HG03354 (cell line): ENCODE data around the gene REPIN1.

Source experiments
- ATAC-seq: cut with Tn5 transposase; IDR thresholded peaks from one replicate; pipeline ENCODE4 v1.9.1; 2021; ENCODE audit warnings: mild to moderate bottlenecking; ENCODE audit not compliant: unreplicated experiment, poor library complexity, severe bottlenecking

REPIN1 gene

GRCh38 chr7:150335774-150336112 is 32.9 kb upstream of the REPIN1 start:
- no peak for ATAC-seq

DNA sequence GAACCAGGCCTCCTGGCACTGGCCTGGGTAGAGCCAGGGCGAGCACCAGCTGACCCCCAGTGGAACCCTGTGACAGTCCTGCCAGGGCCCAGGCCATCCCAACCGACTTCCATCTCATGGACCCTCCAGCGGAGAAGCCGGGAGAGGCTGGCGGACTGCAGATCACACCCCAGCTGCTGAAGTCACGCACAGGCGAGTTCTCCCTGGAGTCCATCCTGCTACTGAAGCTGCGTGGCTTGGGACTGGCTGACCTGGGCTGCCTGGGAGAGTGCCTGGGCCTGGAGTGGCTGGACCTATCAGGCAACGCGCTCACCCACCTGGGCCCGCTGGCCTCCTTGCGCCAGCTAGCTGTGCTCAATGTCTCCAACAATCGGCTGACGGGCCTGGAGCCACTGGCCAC is 31.9 kb upstream of the REPIN1 start:
- ATAC-seq: no peak

- ATAC-seq: no peak
Observed at GRCh38 chr7:150337179-150337578, 31.4 kb upstream of the REPIN1 start.

- ATAC-seq: no peak
Observed at GRCh38 chr7:150337659-150338081, 31.0 kb upstream of the REPIN1 start.

GRCh38 chr7:150338166-150338829 is 30.3 kb upstream of the REPIN1 start:
- no peak for ATAC-seq

DNA sequence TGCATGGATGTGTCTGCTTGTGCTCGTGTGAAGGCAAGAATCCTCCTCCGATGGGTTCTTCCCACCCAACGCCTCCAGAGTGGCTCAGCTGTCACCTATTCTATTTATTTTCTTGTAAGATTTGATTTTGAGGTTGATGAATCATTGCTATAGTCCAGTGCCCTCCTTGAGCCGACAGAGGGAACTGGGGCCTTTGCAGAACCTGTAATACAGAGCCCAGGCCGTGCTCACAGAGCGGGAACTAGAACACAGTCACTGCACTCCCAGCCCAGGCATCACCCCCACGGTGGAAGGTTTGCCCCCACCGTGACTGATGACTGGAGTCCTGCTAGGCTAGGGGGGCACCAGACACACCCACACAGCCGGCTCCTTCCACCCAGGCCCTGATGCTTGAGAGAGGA is 29.2 kb upstream of the REPIN1 start:
- no peak for ATAC-seq

GRCh38 chr7:150340024-150340749 is 28.4 kb upstream of the REPIN1 start:
- ATAC-seq: no peak

DNA sequence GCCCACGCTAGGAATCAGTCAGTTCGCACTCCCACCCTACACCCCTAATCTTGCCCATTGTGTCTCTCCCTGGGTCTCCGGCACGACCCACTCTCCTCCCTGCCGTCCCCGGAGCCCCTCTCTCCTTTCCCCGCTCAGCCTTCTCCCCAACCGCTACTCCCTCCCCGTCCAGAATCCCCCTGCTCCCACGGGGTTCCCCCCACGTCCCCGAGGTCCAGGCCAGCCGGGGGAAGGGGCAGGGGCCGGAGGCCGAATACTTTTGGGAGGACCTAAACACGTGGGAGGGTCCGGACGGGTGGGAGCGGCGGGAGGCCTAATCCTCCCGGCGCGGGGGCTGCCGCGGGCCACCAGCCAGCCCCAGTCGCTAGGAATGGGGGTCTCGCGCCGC is 27.8 kb upstream of the REPIN1 start:
- ATAC-seq: no peak

DNA sequence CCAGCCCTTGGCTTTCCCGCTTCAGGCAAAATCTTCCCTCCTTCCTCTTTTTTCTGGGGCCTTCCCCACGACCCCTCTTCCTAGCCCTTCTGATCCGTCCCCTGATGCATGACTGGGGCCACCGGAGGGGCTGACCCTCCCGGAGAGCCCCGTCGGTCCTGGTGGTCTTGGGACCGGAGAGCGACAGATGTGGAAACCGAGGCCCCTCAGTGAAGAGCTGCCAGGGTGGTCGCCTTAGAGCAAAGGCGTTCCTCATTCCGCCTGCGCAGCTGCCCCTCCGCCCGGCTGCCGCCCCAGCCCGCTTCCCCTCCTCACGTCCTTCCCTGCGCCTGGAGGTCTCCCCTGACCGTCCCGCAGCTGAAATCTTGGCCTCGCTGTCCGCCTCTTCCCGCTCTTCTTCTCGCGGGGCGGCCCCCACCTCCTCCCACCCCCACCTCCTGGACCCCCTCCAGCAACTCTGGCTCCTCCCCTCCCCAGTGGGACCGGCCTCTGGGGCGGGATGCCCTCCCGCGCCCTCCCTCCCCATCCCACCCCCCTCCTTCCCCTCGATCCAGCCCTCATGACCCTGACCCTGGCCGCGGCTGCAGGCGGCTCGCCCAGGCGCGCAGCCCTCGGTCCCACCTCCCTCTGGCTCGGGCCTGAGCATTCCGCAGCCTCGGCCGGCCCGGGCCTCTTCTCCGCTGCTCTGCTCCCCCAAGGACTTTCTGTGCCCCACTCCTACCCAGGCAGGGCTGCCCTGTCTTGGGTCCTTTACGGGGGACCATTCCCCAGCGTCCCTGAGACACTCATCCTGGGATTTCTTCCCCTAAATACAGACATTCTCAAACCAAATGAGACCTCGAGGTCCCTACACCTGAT is 27.1 kb upstream of the REPIN1 start, which contains the start of gene RARRES2:
Gene RARRES2, minus strand, starts transcription at position 367 of the 858 bp plus-strand sequence. CDS start 1,020 bp downstream, outside the sequence.
- ATAC-seq: no peak

DNA sequence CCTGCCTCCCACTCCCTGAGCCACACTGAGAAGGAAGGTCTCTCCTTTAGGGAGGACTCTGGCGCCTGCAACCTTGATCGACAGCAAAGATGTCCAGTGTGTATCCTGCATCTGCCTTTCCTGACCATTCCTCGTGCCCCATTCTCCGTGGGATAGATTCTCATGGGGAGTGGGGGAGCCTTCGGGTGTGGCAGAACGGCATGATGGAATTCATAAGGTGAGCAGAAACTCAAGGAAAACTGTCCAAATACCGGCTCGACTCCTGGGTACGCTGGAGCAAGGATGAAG is 26.6 kb upstream of the REPIN1 start:
- ATAC-seq: no peak

DNA sequence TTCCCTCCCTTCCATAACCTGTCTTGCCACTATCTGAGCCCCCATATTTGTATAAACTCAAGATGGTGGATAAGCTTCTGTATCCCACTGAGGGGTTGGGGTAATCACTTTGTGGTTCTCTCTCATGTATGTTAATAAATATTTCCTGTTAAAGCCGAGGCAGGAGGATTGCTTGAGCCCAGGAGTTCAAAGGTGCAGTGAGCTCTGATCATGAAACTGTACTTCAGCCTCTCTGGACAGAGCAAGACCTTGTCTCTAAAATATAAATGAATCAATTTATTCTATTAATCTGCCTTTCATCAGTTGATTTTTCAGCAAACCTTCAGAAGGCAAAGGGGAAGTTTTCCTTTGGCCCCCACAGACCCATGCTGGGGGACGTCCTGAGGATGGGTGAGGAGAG is 25.4 kb upstream of the REPIN1 start:
- ATAC-seq: no peak

GRCh38 chr7:150344299-150344698 is 24.3 kb upstream of the REPIN1 start:
- no peak for ATAC-seq

- ATAC-seq: no peak
Observed at GRCh38 chr7:150345012-150345411, 23.6 kb upstream of the REPIN1 start.

DNA sequence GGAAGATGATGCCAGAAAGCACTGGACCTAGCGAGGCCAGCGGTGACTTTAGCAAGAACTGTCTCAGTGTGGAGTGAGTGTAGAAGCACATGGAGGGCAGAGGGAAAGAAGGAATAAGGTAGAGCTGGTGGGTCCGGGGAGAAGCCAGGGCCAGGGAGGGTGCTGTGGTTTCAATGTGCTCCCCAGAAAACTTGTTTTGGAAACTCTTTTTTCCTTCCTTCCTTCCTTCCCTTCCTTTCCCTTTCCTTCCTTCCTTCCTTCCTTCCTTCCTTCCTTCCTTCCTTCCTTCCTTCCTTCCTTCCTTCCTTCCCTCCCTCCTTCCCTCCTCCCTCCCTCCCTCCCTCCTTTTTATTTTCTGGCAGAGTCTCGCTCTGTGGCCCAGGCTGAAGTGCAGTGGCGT is 21.7 kb upstream of the REPIN1 start:
- ATAC-seq: no peak

DNA sequence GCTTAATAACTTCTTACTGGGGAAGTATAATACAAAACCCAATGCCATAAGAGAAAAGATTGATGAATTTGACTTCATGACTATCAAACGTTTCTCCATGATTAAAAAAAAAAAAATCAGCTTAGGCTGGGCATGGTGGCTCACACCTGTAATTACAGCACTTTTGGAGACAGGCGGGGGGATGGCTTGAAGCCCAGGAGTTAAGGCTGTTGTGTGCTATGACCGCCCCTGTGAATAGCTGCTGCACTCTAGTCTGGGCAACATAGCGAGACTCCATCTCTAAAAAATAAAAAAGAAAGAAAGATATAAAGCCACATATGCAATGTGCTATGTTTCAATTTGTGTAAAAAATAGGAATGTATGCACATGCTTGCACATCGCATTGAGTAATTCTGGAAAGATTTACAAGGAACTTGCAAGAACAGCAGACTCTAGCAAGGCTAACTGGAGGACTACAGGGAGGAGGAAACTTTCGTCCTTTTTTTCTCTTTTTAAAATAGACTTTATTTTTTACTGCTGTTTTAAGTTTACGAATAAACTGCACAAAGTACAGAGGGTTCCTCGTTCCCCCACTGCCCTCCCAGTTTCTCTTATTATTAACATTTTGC is 16.9 kb upstream of the REPIN1 start:
- no peak for ATAC-seq

DNA sequence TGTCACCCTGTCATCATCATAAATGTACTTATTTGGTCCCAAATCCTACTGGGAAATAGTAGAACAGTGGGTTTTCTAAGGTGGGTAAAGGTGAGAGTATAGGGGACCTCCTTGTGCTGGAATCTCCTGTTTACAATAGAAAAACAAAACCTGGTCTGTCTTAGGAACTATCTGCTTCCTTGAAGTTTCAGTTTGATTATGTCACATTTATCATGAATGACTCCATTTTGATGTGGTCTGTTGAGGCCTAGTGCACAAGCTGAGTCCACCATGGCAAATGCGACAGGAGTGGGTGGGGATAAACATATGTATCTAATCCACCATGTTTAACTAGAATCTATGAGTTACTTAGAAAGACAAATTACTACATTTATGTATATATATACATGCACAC is 13.0 kb upstream of the REPIN1 start:
- no peak for ATAC-seq

- ATAC-seq: peak; percentile 35
Observed at GRCh38 chr7:150356265-150356897, 12.2 kb upstream of the REPIN1 start.

DNA sequence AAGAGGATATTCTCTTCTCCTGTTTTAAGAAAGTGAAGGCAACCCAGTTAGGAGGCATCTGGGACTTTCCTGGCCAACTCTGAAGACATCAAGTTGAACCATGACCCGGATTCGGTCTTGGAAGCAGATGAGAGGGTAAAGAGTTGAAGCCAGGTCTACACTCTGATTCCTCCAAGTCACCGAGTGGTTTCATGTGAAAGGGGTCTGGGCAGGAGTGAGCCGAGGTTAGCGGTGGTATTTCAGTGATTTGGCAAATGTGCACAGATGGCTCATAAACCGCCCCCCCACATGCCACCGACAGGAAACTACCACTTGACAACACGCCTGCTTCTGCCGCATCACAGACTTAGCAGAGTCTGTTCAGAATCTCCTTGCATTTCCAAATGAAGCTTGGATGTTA is 11.4 kb upstream of the REPIN1 start:
- ATAC-seq: peak; percentile 77

GRCh38 chr7:150357771-150358427 is 10.7 kb upstream of the REPIN1 start:
- peak; percentile 26 for ATAC-seq

DNA sequence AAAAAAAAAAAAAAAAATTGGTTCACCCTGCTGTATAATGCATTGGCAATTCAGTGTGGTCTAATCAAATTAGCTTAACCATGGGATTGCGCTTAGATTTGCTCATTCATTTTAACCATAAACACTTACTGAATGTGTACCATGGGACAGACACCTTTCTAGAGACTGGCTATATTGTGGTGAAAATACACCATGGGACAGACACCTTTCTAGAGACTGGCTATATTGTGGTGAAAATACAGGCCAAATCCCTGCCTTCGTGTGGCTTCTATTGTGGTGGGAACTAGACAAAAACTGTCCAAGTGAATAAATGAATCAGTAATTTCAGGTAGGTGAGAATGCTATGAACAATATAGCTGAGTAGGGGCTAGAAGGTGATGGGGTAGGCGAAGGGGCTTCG is 10.2 kb upstream of the REPIN1 start:
- ATAC-seq: no peak
